Left ventricle myocardium inferior (tissue), 1 donor: ENCODE measurements around the gene MFF. TPM values are rescaled to one million over a fixed set of nuclear protein-coding genes. Genes with fewer than 3 reads are reported as not detected.

Source experiments
- DNase-seq: peaks from one replicate; pipeline ENCODE4 v3.0.0-alpha.2; 2020
- H3K27ac ChIP-seq: fragments of 200-600 bp; replicated peaks from 2 replicates; pipeline ENCODE4 v1.8.0; 2021
- H3K27me3 ChIP-seq: fragments of 200-600 bp; 2 replicates; pipeline ENCODE4 v1.8.0; 2021; ENCODE audit warnings: low read depth
- H3K36me3 ChIP-seq: fragments of 200-600 bp; 2 replicates; pipeline ENCODE4 v1.8.0; 2021
- H3K4me1 ChIP-seq: fragments of 200-600 bp; 2 replicates; pipeline ENCODE4 v1.8.0; 2021
- H3K4me3 ChIP-seq: fragments of 200-600 bp; 2 replicates; pipeline ENCODE4 v1.8.0; 2021; ENCODE audit warnings: mild to moderate bottlenecking, moderate library complexity
- H3K9me3 ChIP-seq: fragments of 200-600 bp; replicated peaks from 2 replicates; pipeline ENCODE4 v1.8.0; 2021
- CTCF ChIP-seq: fragments of 200-600 bp; IDR thresholded peaks from 2 replicates; pipeline ENCODE4 v1.8.0; 2021; ENCODE audit warnings: antibody characterized with exemption, mild to moderate bottlenecking, borderline replicate concordance
- intact Hi-C: fragments of 100-400 bp; cut with micrococcal nuclease; formaldehyde crosslinking; loops from one replicate; pipeline ENCODE4 v1.11.0; 2022
- long read RNA-seq: library from polyadenylated mRNA; unstranded; transcript quantifications from one replicate; pipeline ENCODE4 v2.0.0, GENCODE V29; 2021
- total RNA-seq: library from RNA; stranded (reverse); fragmentation: NEBNext Ultra II Directional; extraction: Animal tissue kit (Norgen Biotek cat#: 25700); gene quantifications from one replicate; pipeline ENCODE4 v1.2.1, GENCODE V29; 2021
- donor health status: DM: no; HTN: yes; CAD: no; lungs with severe emphysema.

MFF gene, protein sequence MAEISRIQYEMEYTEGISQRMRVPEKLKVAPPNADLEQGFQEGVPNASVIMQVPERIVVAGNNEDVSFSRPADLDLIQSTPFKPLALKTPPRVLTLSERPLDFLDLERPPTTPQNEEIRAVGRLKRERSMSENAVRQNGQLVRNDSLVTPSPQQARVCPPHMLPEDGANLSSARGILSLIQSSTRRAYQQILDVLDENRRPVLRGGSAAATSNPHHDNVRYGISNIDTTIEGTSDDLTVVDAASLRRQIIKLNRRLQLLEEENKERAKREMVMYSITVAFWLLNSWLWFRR
- 88.0 TPM for total RNA-seq
- long read RNA-seq, transcript MFF-203 (8 exons, 1,716 nt) = minor isoform, 12 of 192 reads
- long read RNA-seq, transcript MFF-201 (9 exons, 2,004 nt) = major isoform, 33 of 192 reads
- long read RNA-seq, transcript MFF-204 (11 exons, 2,186 nt) = minor isoform, 22 of 192 reads
- long read RNA-seq, partial matches to known transcripts = 4 of 192 reads
- long read RNA-seq, other reads (novel, unspliced or antisense) = 116 of 192 reads

DNA sequence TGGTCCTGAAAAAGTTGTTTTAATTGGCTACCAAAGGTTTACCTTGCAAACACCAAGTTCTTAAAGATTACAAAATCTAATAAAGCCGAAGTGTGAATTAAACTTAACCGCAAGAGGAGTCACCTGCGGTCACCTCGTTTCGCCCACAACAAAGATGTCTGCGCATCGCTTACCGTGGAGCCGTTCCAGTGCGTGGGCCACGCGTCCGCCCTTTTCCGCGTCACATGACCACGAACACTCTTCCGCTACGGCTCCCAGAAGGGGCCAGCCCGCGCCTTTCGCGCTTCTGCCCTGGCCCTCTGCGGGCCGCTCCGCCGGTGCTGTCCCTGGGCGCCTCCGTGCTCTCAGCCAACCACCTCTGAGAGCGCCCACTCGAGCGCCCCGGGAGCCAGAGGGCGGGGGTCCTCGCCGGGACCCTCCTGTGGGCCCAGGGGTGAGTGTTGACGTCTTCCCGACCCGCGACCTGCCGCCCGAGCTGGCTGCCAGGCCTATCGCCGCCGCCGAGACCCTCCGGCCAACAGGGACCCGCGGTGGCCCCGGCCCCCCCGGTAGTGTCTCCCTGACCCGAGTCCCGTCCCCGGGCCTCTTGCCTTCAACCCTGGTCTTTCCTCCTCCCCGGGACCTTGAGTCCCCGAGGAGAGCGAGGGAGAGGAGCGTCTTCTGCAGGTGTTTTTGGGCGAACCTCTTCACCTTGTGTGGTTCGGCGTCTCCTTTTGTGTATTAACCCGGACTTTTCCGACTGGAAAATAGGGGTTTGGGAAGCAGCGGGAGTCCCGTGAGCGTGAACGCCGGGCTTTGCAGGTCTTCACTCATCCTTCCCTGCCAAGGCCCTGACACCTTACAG lies at the start of gene MFF:
MFF (plus strand) TSS at position 257 of the 844 bp plus-strand sequence. CDS start 5,415 bp downstream, outside the sequence.
- peak; percentile 93 for DNase-seq
- Histone ChIP-seq H3K4me3 (peak within 1 kb of the TSS; percentile 89), H3K27ac (peak within 1 kb of the TSS; percentile 93), H3K36me3 (peaks cover 11% of the 10 kb centered on the region), H3K9me3 (peaks cover 5% of the 10 kb centered on the region), H3K4me1 (peaks cover 35% of the 10 kb centered on the region), H3K27me3 (no peaks in the 10 kb centered on the region)
- peak; percentile 18 for TF ChIP-seq CTCF
- intact Hi-C loops = no loop called here

DNA sequence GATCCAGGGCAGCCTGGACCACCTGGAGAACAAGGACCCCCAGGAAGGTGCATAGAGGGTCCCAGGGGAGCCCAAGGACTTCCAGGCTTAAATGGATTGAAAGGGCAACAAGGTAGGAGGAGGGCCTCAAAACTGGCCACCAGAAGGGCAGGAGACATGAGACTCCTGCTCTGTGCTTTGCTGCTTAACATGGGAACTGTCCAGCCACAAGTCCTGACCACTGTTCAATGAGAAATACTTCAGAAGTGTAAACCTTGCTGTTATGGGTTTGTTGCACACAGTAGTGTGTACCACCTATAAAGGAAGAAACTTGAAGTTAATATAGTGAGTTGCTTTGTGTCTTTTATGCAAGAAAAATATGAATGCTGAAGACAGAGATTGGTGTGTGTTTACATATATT lies 44.2 kb upstream of the MFF start:
- Histone ChIP-seq H3K9me3 (peaks cover 11% of the 10 kb centered on the region), H3K36me3 (peaks cover 22% of the 10 kb centered on the region), H3K27ac (no peak overlapping the region), H3K27me3 (no peaks in the 10 kb centered on the region), H3K4me3 (no peak overlapping the region), H3K4me1 (no peaks in the 10 kb centered on the region)
- no peak for TF ChIP-seq CTCF
- no peak for DNase-seq
- intact Hi-C loops = no loop called here

DNA sequence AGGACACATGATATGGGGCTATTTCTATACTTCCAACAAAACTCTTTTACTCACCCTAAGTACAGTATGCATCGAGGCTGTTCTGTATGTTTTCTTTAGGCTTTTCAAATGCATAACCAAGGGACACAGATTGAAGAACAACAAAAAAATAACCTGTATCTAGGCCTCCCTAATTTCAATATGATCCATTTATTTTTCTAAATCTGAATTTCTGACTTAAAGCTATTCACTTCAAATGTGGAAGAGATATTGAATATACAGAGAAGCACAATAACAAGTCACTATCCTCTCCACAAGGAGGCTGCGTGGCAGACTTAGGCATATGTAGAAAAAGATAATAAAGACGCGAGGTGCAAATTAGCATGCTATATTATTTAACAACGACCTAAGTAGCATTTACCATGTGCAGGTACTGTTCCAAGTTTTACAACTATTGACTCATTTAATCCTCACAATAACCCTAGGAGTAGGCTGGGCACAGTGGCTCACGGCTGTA lies 39.3 kb upstream of the MFF start:
- DNase-seq = no peak
- intact Hi-C loops = no loop called here
- Histone ChIP-seq H3K36me3 (peaks cover 33% of the 10 kb centered on the region), H3K27ac (no peak overlapping the region), H3K4me3 (no peak overlapping the region), H3K4me1 (no peaks in the 10 kb centered on the region), H3K9me3 (peaks cover 11% of the 10 kb centered on the region), H3K27me3 (no peaks in the 10 kb centered on the region)
- TF ChIP-seq CTCF = no peak

DNA sequence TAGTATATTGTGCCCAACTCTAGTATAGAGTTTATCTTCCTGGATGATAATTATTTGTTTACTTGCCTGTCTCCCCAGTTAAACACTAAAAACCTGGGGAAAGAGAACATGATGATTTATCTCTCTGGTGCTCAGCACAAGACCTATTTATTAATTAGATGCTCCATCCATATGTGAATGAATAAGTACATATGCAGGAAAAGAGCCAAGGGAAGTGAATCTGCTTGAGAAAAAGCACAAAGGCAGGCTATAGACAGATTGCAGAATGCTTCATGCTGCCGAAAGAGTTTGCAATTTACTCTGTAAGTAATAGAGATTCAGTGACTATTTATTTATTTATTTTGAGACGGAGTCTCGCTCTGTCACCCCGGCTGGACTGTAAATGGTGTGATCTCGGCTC lies 37.3 kb upstream of the MFF start:
- H3K27ac ChIP-seq = no peak overlapping the region
- peaks cover 33% of the 10 kb centered on the region for H3K36me3 ChIP-seq
- H3K9me3 ChIP-seq = peaks cover 5% of the 10 kb centered on the region
- DNase-seq = no peak
- intact Hi-C loops = no loop called here
- no peak overlapping the region for H3K4me3 ChIP-seq
- no peaks in the 10 kb centered on the region for H3K27me3 ChIP-seq
- no peak for TF ChIP-seq CTCF
- no peaks in the 10 kb centered on the region for H3K4me1 ChIP-seq

GRCh38 chr2:227292314-227292713 lies 32.7 kb upstream of the MFF start:
- intact Hi-C loops = no loop called here
- Histone ChIP-seq H3K9me3 (no peaks in the 10 kb centered on the region), H3K27me3 (no peaks in the 10 kb centered on the region), H3K4me3 (no peak overlapping the region), H3K4me1 (no peaks in the 10 kb centered on the region), H3K36me3 (peaks cover 14% of the 10 kb centered on the region), H3K27ac (no peak overlapping the region)
- no peak for DNase-seq
- TF ChIP-seq CTCF = no peak
